GM18526 (cell line): Measurements from ENCODE around the gene MTMR12.

Source experiments
- POLR2A ChIP-seq: IDR thresholded peaks from 3 replicates; pipeline ENCODE4 v1.6.1; 2011; ENCODE audit not compliant: insufficient read length; ENCODE audit errors: extremely low read depth

MTMR12 gene

GRCh38 chr5:32231929-32232328, 80.8 kb downstream of the MTMR12 start:
- TF ChIP-seq POLR2A = no peak

GRCh38 chr5:32231241-32231640, 81.5 kb downstream of the MTMR12 start:
- TF ChIP-seq POLR2A = no peak

- TF ChIP-seq POLR2A = no peak
Observed at GRCh38 chr5:32230356-32231099, 82.2 kb downstream of the MTMR12 start.

GRCh38 chr5:32229586-32229985, 83.2 kb downstream of the MTMR12 start:
- no peak for TF ChIP-seq POLR2A

- TF ChIP-seq POLR2A = no peak
Observed at GRCh38 chr5:32228816-32229215, 83.9 kb downstream of the MTMR12 start.

- no peak for TF ChIP-seq POLR2A
Observed at GRCh38 chr5:32225445-32225844, 87.3 kb downstream of the MTMR12 start.

GRCh38 chr5:32223972-32224609, 88.6 kb downstream of the MTMR12 start:
- no peak for TF ChIP-seq POLR2A

GRCh38 chr5:32222723-32223470, 89.8 kb downstream of the MTMR12 start:
- no peak for TF ChIP-seq POLR2A

- no peak for TF ChIP-seq POLR2A
Observed at GRCh38 chr5:32217886-32218396, 94.8 kb downstream of the MTMR12 start.

GRCh38 chr5:32210151-32210550, 102.6 kb downstream of the MTMR12 start:
- no peak for TF ChIP-seq POLR2A

- TF ChIP-seq POLR2A = no peak
Observed at GRCh38 chr5:32207355-32207634, 105.4 kb downstream of the MTMR12 start.

GRCh38 chr5:32206509-32207354, 106.0 kb downstream of the MTMR12 start:
- TF ChIP-seq POLR2A = no peak

- TF ChIP-seq POLR2A = no peak
Observed at GRCh38 chr5:32206053-32206452, 106.7 kb downstream of the MTMR12 start.

GRCh38 chr5:32202394-32202793, 110.3 kb downstream of the MTMR12 start:
- no peak for TF ChIP-seq POLR2A

GRCh38 chr5:32201122-32201753, 111.5 kb downstream of the MTMR12 start:
- TF ChIP-seq POLR2A = no peak
